Endothelial cell of umbilical vein (primary cell): ENCODE results near the gene NUP160. TPM values are rescaled to one million over a fixed set of nuclear protein-coding genes. Genes with fewer than 3 reads are reported as not detected.
A peak's percentile ranks its signal among the peaks of the same experiment; 100 is the strongest.

ENCODE experiments used
- BruUV-seq: library from RNA; stranded (reverse); fragments of 400-500 nt; replicated peaks from 2 replicates; lab custom pipeline; 2021; lab: Mats Ljungman, UMichigan
- CTCF ChIA-PET: fragments of 300-600, 350-600 bp; sonication (Branson Sonifier 250); formaldehyde crosslinking; loops from one replicate; lab custom pipeline; 2021; ENCODE audit warnings: antibody characterized with exemption, inconsistent platforms; lab: Charles Lee
- POLR2A ChIA-PET: fragments of 300-600, 350-600 bp; sonication (Branson Sonifier 250); formaldehyde crosslinking; loops from one replicate; lab custom pipeline; 2021; ENCODE audit warnings: antibody characterized with exemption, inconsistent platforms; lab: Charles Lee
- DNase-seq: peaks from one replicate; pipeline ENCODE4 v3.0.0-alpha.2; 2011; ENCODE audit warnings: low read depth, low spot score
- FAIRE-seq: peaks from 2 replicates; lab custom pipeline; 2011; peaks lifted over from hg19 to GRCh38; lab: Jason Lieb, UNC
- H2AFZ ChIP-seq: 2 replicates; pipeline ENCODE4 v1.6.0; 2012; ENCODE audit warnings: low read depth, low read length, control low read depth, inconsistent platforms
- H3K27ac ChIP-seq: 2 replicates; pipeline ENCODE4 v1.5.1; 2011; ENCODE audit warnings: low read depth, mild to moderate bottlenecking, control low read depth, low read length, moderate library complexity; ENCODE audit not compliant: insufficient read depth
- H3K27me3 ChIP-seq, 2 experiments: 2 replicates each; pipeline versions ENCODE4 v1.6.0 to v1.6.1; 2011; ENCODE audit warnings: low read length in 2 of 2, mixed read lengths in 1 of 2; ENCODE audit not compliant: control insufficient read depth in 2 of 2, insufficient read depth in 2 of 2
- H3K36me3 ChIP-seq, 2 experiments: 2 replicates in 1 of 2; 3 replicates in 1 of 2; pipeline ENCODE4 v1.5.1; 2011; ENCODE audit warnings: low read length in 2 of 2, mild to moderate bottlenecking in 1 of 2, moderate library complexity in 1 of 2; ENCODE audit not compliant: control insufficient read depth in 2 of 2, insufficient read depth in 2 of 2; ENCODE audit errors: extremely low read depth in 1 of 2
- H3K4me1 ChIP-seq: 3 replicates; pipeline ENCODE4 v1.5.1; 2011; ENCODE audit warnings: mild to moderate bottlenecking, low read length; ENCODE audit not compliant: control insufficient read depth, insufficient read depth; ENCODE audit errors: extremely low read depth
- H3K4me2 ChIP-seq: 2 replicates; pipeline ENCODE4 v1.6.1; 2011; ENCODE audit warnings: low read length, control low read depth, mixed read lengths; ENCODE audit not compliant: insufficient read depth
- H3K4me3 ChIP-seq, 3 experiments: fragments of 200-600 bp in 1 of 3; sonication (generic), shearing (Covaris generic) in 1 of 3; replicated peaks in 1 of 3; 2 replicates each; pipeline ENCODE4 v1.5.1; 2011 to 2016; ENCODE audit warnings: control low read depth in 3 of 3, low read length in 3 of 3, mild to moderate bottlenecking in 2 of 3, inconsistent platforms in 1 of 3, low read depth in 1 of 3, moderate library complexity in 1 of 3; ENCODE audit not compliant: insufficient read depth in 1 of 3
- H3K79me2 ChIP-seq: 2 replicates; pipeline ENCODE4 v1.6.0; 2012; ENCODE audit warnings: low read length, inconsistent platforms; ENCODE audit not compliant: control insufficient read depth, insufficient read depth
- H3K9ac ChIP-seq: replicated peaks from 2 replicates; pipeline ENCODE3; 2011; ENCODE audit warnings: low read length, control low read depth; ENCODE audit not compliant: insufficient read depth; ENCODE audit errors: extremely low read depth
- H3K9me1 ChIP-seq: replicated peaks from 3 replicates; pipeline ENCODE4 v1.6.0; 2011; ENCODE audit warnings: mild to moderate bottlenecking, low read length; ENCODE audit not compliant: control insufficient read depth, insufficient read depth; ENCODE audit errors: extremely low read depth
- H3K9me3 ChIP-seq: replicated peaks from 2 replicates; pipeline ENCODE4 v1.5.1; 2012; ENCODE audit warnings: low read length, inconsistent platforms; ENCODE audit not compliant: control insufficient read depth, insufficient read depth
- H4K20me1 ChIP-seq: replicated peaks from 2 replicates; pipeline ENCODE3; 2011; ENCODE audit warnings: mild to moderate bottlenecking, low read length; ENCODE audit not compliant: control insufficient read depth, insufficient read depth; ENCODE audit errors: extremely low read depth
- EZH2 ChIP-seq: IDR thresholded peaks from 2 replicates; pipeline ENCODE4 v1.6.1; 2012; ENCODE audit warnings: borderline replicate concordance, low read depth, mild to moderate bottlenecking, moderate library complexity, low read length, inconsistent platforms; ENCODE audit not compliant: severe bottlenecking
- FOS ChIP-seq: IDR thresholded peaks from 2 replicates; pipeline ENCODE4 v1.6.1; 2011; ENCODE audit warnings: mild to moderate bottlenecking, low read length, moderate library complexity, borderline replicate concordance; ENCODE audit not compliant: insufficient read depth
- GATA2 ChIP-seq: IDR thresholded peaks from 2 replicates; pipeline ENCODE4 v1.7.0; 2011; ENCODE audit warnings: low read depth, mild to moderate bottlenecking, moderate library complexity, mixed read lengths, low read length; ENCODE audit not compliant: insufficient read length, insufficient read depth
- JUN ChIP-seq: IDR thresholded peaks from 2 replicates; pipeline ENCODE4 v1.6.1; 2011; ENCODE audit warnings: borderline replicate concordance, low read depth; ENCODE audit not compliant: insufficient read length, insufficient read depth
- MYC ChIP-seq: IDR thresholded peaks from one replicate; pipeline ENCODE4 v1.6.1; 2011; ENCODE audit warnings: mild to moderate bottlenecking, low read depth, low read length
- POLR2A ChIP-seq: IDR thresholded peaks from 2 replicates; pipeline ENCODE4 v1.6.1; 2012; ENCODE audit warnings: low read depth, mild to moderate bottlenecking, control low read depth, low read length
- POLR2AphosphoS5 ChIP-seq: IDR thresholded peaks from 2 replicates; pipeline ENCODE4 v1.6.1; 2012; ENCODE audit warnings: low read depth, mild to moderate bottlenecking, control low read depth, low read length, moderate library complexity; ENCODE audit not compliant: insufficient read depth
- dilution Hi-C: fragments of 300-500 bp; cut with MboI; formaldehyde crosslinking; loops from one replicate; pipeline ENCODE4 v1.15.0; 2019; ENCODE audit warnings: low sequenced_read_pairs; ENCODE audit not compliant: extremely low pct_ligation_motif_present
- intact Hi-C: fragments of 100-400 bp; cut with micrococcal nuclease; formaldehyde crosslinking; loops from one replicate; pipeline ENCODE4 v1.10.0; 2022
- polyA plus RNA-seq, 4 experiments: library from polyadenylated mRNA; depleted of rRNA in 3 of 4; stranded (reverse) in 3 of 4; unstranded in 1 of 4; fragments of >200 nt; gene quantifications; 2 replicates each; pipeline versions ENCODE4 v1.2.1 to v1.2.3, GENCODE V29; 2011 to 2012; ENCODE audit warnings: missing spikeins in 1 of 4
- total RNA-seq: library from RNA; stranded (reverse); gene quantifications from 2 replicates; pipeline ENCODE4 v1.2.3, GENCODE V29; 2021
- TF ChIP-seq, protein P1 (sequence below): IDR thresholded peaks from 2 replicates; pipeline ENCODE4 v1.6.1; 2011; ENCODE audit not compliant: insufficient read depth, insufficient read length
- TF ChIP-seq, protein P2 (sequence below), 2 donors: IDR thresholded peaks; 1 replicate in 1 of 2; 2 replicates in 1 of 2; pipeline ENCODE4 v1.5.1; 2011; ENCODE audit warnings: low read length in 2 of 2, mild to moderate bottlenecking in 2 of 2, moderate library complexity in 2 of 2, control low read depth in 1 of 2, inconsistent platforms in 1 of 2, low read depth in 1 of 2; ENCODE audit not compliant: insufficient read depth in 1 of 2; ENCODE audit errors: extremely low read depth in 1 of 2

The NUP160 gene
- total and polyA plus RNA-seq, 2 donors (not counting 3 experiments of a cell fraction or from before 2014, with no cell fraction given) = 15.4 to 39.6 TPM

DNA sequence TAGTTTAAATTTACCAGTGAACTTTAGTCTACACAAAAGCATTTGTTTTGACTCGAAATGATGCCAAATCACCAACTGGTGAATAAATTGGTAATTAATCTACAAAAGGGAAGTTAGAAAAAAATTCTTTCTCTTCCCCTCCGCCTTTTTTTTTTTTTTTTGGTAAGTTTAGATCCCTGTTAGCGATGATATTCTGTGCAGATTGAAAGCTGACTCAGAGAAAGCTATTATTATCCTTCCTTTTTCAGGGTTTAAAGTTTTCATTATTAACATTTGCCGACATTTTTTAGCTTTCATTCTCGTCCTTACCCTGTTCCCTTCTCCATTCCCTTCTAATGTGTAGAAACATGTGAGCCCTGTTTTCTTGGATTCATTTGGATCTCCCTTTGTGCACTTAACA is 16.8 kb upstream of the NUP160 start:
- no peak for TF ChIP-seq JUN
- TF ChIP-seq FOS = peak; percentile 7
- intact Hi-C loops = no loop called here
- CTCF ChIA-PET = interaction anchor here (0.6 to 2.2 kb wide), 10 partner anchors 9 to 1649 kb away, joined by 3 to 10 read pairs (median 4); no protein-coding TSS in a partner anchor

DNA sequence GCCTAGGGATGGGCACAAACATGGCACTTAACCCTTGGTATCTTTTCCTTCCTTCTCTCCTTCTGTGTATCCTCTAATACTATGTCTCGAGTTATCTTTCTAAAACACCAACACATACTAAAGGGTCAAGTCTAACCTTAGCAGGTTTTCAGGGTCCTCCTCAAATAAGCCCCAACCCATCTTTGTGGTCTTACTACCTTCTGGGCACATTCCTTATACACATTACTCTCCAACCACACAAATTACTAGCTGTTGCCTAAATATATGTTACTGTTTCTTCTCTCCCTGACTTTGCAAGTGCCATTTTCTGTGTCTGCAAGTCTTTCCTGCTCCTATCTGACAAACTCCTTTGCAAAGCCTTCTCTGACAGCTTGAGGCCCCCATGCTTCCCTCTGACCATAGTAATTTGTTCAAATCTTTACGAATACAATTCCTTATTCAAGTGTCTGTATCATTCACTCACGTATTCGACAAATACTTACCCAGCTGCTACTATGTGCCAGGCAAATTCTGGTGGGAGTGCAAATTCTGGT is 15.8 kb upstream of the NUP160 start:
- no peaks in the 10 kb centered on the region for H3K27me3 ChIP-seq
- no peak overlapping the region for H3K4me3 ChIP-seq
- no peaks in the 10 kb centered on the region for H3K79me2 ChIP-seq
- no peaks in the 10 kb centered on the region for H3K9me3 ChIP-seq
- ChIA-PET CTCF (interaction anchor here (1.9 to 2.2 kb wide), 2 partner anchors 8 to 11 kb away, joined by 6 to 10 read pairs; no protein-coding TSS in a partner anchor), POLR2A (no interaction called here)
- H3K27ac ChIP-seq = no peak overlapping the region
- peaks cover 8% of the 10 kb centered on the region for H3K4me1 ChIP-seq
- BruUV-seq = no TSS peak
- no peak overlapping the region for H3K4me2 ChIP-seq
- intact Hi-C loops (no loop called here), dilution Hi-C loops (no loop called here)
- H2AFZ ChIP-seq = no peak overlapping the region
- no peaks in the 10 kb centered on the region for H4K20me1 ChIP-seq
- DNase-seq (no peak), FAIRE-seq (no peak)
- H3K36me3 ChIP-seq = no peaks in the 10 kb centered on the region
- TF ChIP-seq FOS = no peak
- TF ChIP-seq GATA2 = no peak
- TF ChIP-seq, protein P1, sequence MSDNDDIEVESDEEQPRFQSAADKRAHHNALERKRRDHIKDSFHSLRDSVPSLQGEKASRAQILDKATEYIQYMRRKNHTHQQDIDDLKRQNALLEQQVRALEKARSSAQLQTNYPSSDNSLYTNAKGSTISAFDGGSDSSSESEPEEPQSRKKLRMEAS = no peak
- TF ChIP-seq POLR2AphosphoS5 = no peak
- TF ChIP-seq MYC = no peak
- TF ChIP-seq EZH2 = no peak
- TF ChIP-seq, protein P2, sequence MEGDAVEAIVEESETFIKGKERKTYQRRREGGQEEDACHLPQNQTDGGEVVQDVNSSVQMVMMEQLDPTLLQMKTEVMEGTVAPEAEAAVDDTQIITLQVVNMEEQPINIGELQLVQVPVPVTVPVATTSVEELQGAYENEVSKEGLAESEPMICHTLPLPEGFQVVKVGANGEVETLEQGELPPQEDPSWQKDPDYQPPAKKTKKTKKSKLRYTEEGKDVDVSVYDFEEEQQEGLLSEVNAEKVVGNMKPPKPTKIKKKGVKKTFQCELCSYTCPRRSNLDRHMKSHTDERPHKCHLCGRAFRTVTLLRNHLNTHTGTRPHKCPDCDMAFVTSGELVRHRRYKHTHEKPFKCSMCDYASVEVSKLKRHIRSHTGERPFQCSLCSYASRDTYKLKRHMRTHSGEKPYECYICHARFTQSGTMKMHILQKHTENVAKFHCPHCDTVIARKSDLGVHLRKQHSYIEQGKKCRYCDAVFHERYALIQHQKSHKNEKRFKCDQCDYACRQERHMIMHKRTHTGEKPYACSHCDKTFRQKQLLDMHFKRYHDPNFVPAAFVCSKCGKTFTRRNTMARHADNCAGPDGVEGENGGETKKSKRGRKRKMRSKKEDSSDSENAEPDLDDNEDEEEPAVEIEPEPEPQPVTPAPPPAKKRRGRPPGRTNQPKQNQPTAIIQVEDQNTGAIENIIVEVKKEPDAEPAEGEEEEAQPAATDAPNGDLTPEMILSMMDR (IDR thresholded peaks at IDR 0.05; ENCODE audit: extremely low read depth in 1 of 2, insufficient read depth in 1 of 2, low read depth in 1 of 2, low read length in 2 of 2) = no peak
- no peak for TF ChIP-seq JUN
- no peak for TF ChIP-seq POLR2A
- no peak overlapping the region for H3K9ac ChIP-seq
- no peaks in the 10 kb centered on the region for H3K9me1 ChIP-seq

More for the DNA sequence above, 16.8 kb upstream of the NUP160 start:
- Histone ChIP-seq H3K36me3 (no peaks in the 10 kb centered on the region), H2AFZ (peak overlapping the region; percentile 98), H3K9me1 (no peaks in the 10 kb centered on the region), H3K27me3 (no peaks in the 10 kb centered on the region), H3K4me3 (peak overlapping the region in 1 of 3 experiments; percentile 54), H4K20me1 (no peaks in the 10 kb centered on the region), H3K79me2 (no peaks in the 10 kb centered on the region), H3K4me2 (peak overlapping the region; percentile 90), H3K9me3 (no peaks in the 10 kb centered on the region), H3K9ac (peak overlapping the region; percentile 3), H3K27ac (peak overlapping the region; percentile 26), H3K4me1 (peaks cover 15% of the 10 kb centered on the region)
- dilution Hi-C loops = no loop called here
- BruUV-seq = no TSS peak
- POLR2A ChIA-PET = interaction anchor here (0.7 kb wide), 1 partner anchor 1140 kb away, joined by 3 read pairs; no protein-coding TSS in a partner anchor
- no peak for FAIRE-seq
- peak; percentile 18 for DNase-seq
